WTC11 (cell line): Measurements from ENCODE around the gene CCDC182.

ENCODE experiments used
- CREM ChIP-seq: sonication (generic); formaldehyde crosslinking; IDR thresholded peaks from 2 replicates; pipeline ENCODE4 v1.8.1; 2022; ENCODE audit warnings: mild to moderate bottlenecking, missing genetic modification reagents, moderate library complexity
- ETV6 ChIP-seq: sonication (generic); formaldehyde crosslinking; IDR thresholded peaks from 2 replicates; pipeline ENCODE4 v1.8.1; 2022; ENCODE audit warnings: mild to moderate bottlenecking, missing genetic modification reagents
- FOXJ3 ChIP-seq: sonication (generic); formaldehyde crosslinking; IDR thresholded peaks from 2 replicates; pipeline ENCODE4 v1.9.0; 2021; ENCODE audit warnings: missing genetic modification reagents, mild to moderate bottlenecking, borderline replicate concordance
- NFYB ChIP-seq: sonication (generic); formaldehyde crosslinking; conservative IDR thresholded peaks from 2 replicates; pipeline ENCODE4 v1.8.0; 2022; ENCODE audit warnings: low read depth, missing genetic modification reagents
- SMAD4 ChIP-seq: sonication (generic); formaldehyde crosslinking; IDR thresholded peaks from 2 replicates; pipeline ENCODE4 v1.8.0; 2022; ENCODE audit warnings: mild to moderate bottlenecking, missing genetic modification reagents
- TEAD1 ChIP-seq: sonication (generic); formaldehyde crosslinking; IDR thresholded peaks from 2 replicates; pipeline ENCODE4 v1.8.0; 2022; ENCODE audit warnings: mild to moderate bottlenecking, missing genetic modification reagents
- TP53 ChIP-seq: sonication (generic); formaldehyde crosslinking; IDR thresholded peaks from 2 replicates; pipeline ENCODE4 v1.8.1; 2023; ENCODE audit warnings: mild to moderate bottlenecking, missing genetic modification reagents
- ZNF416 ChIP-seq: fragments of 250-450 bp; sonication (Bioruptor Pico); IDR thresholded peaks from 2 replicates; pipeline ENCODE4 v1.9.0; 2021; ENCODE audit warnings: mild to moderate bottlenecking, inconsistent platforms
- TF ChIP-seq, protein P1 (sequence below): sonication (generic); formaldehyde crosslinking; IDR thresholded peaks from 2 replicates; pipeline ENCODE4 v1.8.1; 2023; ENCODE audit warnings: mild to moderate bottlenecking, missing genetic modification reagents, moderate library complexity
- TF ChIP-seq, protein P2 (sequence below): fragments of 200-600 bp; IDR thresholded peaks from 2 replicates; pipeline ENCODE4 v1.8.0; 2022; ENCODE audit warnings: antibody characterized with exemption
- TF ChIP-seq, protein P3 (sequence below): fragments of 250-450 bp; sonication (Bioruptor Pico); IDR thresholded peaks from 2 replicates; pipeline ENCODE4 v2.1.2; 2022; ENCODE audit warnings: mild to moderate bottlenecking, moderate library complexity
- TF ChIP-seq, protein P4 (sequence below): sonication (generic); formaldehyde crosslinking; IDR thresholded peaks from 2 replicates; pipeline ENCODE4 v1.8.0; 2023; ENCODE audit warnings: mild to moderate bottlenecking, missing genetic modification reagents
- TF ChIP-seq, protein P5 (sequence below): sonication (generic); formaldehyde crosslinking; conservative IDR thresholded peaks from 2 replicates; pipeline ENCODE4 v1.8.1; 2023; ENCODE audit warnings: mild to moderate bottlenecking, low read depth, missing genetic modification reagents, moderate library complexity

DNA sequence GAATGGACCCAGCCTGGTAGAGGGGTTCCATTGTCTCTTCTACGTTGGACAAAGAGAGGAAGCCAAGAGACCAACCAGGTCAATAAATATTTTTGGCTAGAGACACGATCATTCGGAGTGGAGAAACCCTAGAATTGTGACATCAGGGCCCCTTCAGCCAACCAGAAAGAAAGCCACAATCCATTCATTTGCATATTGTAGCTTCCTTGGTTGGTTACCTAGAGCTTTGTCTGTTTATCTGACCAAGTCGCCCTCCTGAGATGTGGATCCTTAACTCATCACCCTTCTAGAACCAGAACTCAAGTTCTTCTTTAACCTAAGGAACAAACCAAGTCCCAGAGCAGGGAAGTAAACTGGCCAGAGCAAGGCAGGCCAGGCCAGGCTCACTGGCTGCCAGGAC, at the start of gene CCDC182:
- TF ChIP-seq FOXJ3 (CRISPR knock-in tag), result no peak
- TF ChIP-seq ZNF416 (CRISPR knock-in tag), result no peak
- TF ChIP-seq, protein P1, sequence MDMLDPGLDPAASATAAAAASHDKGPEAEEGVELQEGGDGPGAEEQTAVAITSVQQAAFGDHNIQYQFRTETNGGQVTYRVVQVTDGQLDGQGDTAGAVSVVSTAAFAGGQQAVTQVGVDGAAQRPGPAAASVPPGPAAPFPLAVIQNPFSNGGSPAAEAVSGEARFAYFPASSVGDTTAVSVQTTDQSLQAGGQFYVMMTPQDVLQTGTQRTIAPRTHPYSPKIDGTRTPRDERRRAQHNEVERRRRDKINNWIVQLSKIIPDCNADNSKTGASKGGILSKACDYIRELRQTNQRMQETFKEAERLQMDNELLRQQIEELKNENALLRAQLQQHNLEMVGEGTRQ, result no peak
- TF ChIP-seq, protein P2, sequence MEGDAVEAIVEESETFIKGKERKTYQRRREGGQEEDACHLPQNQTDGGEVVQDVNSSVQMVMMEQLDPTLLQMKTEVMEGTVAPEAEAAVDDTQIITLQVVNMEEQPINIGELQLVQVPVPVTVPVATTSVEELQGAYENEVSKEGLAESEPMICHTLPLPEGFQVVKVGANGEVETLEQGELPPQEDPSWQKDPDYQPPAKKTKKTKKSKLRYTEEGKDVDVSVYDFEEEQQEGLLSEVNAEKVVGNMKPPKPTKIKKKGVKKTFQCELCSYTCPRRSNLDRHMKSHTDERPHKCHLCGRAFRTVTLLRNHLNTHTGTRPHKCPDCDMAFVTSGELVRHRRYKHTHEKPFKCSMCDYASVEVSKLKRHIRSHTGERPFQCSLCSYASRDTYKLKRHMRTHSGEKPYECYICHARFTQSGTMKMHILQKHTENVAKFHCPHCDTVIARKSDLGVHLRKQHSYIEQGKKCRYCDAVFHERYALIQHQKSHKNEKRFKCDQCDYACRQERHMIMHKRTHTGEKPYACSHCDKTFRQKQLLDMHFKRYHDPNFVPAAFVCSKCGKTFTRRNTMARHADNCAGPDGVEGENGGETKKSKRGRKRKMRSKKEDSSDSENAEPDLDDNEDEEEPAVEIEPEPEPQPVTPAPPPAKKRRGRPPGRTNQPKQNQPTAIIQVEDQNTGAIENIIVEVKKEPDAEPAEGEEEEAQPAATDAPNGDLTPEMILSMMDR, result no peak
- TF ChIP-seq, protein P3, sequence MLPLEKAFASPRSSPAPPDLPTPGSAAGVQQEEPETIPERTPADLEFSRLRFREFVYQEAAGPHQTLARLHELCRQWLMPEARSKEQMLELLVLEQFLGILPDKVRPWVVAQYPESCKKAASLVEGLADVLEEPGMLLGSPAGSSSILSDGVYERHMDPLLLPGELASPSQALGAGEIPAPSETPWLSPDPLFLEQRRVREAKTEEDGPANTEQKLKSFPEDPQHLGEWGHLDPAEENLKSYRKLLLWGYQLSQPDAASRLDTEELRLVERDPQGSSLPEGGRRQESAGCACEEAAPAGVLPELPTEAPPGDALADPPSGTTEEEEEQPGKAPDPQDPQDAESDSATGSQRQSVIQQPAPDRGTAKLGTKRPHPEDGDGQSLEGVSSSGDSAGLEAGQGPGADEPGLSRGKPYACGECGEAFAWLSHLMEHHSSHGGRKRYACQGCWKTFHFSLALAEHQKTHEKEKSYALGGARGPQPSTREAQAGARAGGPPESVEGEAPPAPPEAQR, result no peak
- TF ChIP-seq, protein P4, sequence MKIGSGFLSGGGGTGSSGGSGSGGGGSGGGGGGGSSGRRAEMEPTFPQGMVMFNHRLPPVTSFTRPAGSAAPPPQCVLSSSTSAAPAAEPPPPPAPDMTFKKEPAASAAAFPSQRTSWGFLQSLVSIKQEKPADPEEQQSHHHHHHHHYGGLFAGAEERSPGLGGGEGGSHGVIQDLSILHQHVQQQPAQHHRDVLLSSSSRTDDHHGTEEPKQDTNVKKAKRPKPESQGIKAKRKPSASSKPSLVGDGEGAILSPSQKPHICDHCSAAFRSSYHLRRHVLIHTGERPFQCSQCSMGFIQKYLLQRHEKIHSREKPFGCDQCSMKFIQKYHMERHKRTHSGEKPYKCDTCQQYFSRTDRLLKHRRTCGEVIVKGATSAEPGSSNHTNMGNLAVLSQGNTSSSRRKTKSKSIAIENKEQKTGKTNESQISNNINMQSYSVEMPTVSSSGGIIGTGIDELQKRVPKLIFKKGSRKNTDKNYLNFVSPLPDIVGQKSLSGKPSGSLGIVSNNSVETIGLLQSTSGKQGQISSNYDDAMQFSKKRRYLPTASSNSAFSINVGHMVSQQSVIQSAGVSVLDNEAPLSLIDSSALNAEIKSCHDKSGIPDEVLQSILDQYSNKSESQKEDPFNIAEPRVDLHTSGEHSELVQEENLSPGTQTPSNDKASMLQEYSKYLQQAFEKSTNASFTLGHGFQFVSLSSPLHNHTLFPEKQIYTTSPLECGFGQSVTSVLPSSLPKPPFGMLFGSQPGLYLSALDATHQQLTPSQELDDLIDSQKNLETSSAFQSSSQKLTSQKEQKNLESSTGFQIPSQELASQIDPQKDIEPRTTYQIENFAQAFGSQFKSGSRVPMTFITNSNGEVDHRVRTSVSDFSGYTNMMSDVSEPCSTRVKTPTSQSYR, result no peak
- TF ChIP-seq, protein P5, sequence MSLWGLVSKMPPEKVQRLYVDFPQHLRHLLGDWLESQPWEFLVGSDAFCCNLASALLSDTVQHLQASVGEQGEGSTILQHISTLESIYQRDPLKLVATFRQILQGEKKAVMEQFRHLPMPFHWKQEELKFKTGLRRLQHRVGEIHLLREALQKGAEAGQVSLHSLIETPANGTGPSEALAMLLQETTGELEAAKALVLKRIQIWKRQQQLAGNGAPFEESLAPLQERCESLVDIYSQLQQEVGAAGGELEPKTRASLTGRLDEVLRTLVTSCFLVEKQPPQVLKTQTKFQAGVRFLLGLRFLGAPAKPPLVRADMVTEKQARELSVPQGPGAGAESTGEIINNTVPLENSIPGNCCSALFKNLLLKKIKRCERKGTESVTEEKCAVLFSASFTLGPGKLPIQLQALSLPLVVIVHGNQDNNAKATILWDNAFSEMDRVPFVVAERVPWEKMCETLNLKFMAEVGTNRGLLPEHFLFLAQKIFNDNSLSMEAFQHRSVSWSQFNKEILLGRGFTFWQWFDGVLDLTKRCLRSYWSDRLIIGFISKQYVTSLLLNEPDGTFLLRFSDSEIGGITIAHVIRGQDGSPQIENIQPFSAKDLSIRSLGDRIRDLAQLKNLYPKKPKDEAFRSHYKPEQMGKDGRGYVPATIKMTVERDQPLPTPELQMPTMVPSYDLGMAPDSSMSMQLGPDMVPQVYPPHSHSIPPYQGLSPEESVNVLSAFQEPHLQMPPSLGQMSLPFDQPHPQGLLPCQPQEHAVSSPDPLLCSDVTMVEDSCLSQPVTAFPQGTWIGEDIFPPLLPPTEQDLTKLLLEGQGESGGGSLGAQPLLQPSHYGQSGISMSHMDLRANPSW (CRISPR knock-in tag), result no peak
- TF ChIP-seq ETV6 (CRISPR knock-in tag), result no peak
- no peak for TF ChIP-seq NFYB
- no peak for TF ChIP-seq CREM (CRISPR knock-in tag)
- TF ChIP-seq TEAD1 (CRISPR knock-in tag), result no peak
- no peak for TF ChIP-seq SMAD4
- no peak for TF ChIP-seq TP53
